K562 (cell line): ENCODE results near the gene ANKRD13A. TPM values are rescaled to one million over a fixed set of nuclear protein-coding genes. Genes with fewer than 3 reads are reported as not detected.

Experiments used
- CBFA2T3 ChIP-seq: fragments of 450-650 bp; IDR thresholded peaks from 2 replicates; pipeline ENCODE4 v1.6.1; 2017
- ETS1 ChIP-seq: conservative IDR thresholded peaks from 2 replicates; pipeline ENCODE4 v1.6.1; 2011; ENCODE audit warnings: low read depth, mild to moderate bottlenecking, low read length; ENCODE audit not compliant: control insufficient read depth
- KDM2B ChIP-seq: fragments of 250-450 bp; sonication (Bioruptor Pico); IDR thresholded peaks from 2 replicates; pipeline ENCODE4 v1.8.0; 2021; ENCODE audit warnings: mild to moderate bottlenecking, moderate library complexity
- L3MBTL2 ChIP-seq: fragments of 450-650 bp; IDR thresholded peaks from 2 replicates; pipeline ENCODE4 v1.6.1; 2016; ENCODE audit warnings: mild to moderate bottlenecking, moderate library complexity
- NR1H2 ChIP-seq: sonication (generic); formaldehyde crosslinking; IDR thresholded peaks from 2 replicates; pipeline ENCODE4 v1.4.0; 2020; ENCODE audit warnings: mild to moderate bottlenecking, missing genetic modification reagents
- PCBP2 ChIP-seq: fragments of 200-400 bp; formaldehyde crosslinking; IDR thresholded peaks from 2 replicates; pipeline ENCODE4 v1.6.1; 2018; ENCODE audit warnings: low read length, low read depth, mild to moderate bottlenecking, moderate library complexity; ENCODE audit not compliant: poor library complexity, severe bottlenecking
- POLR2G ChIP-seq: fragments of 200-400 bp; formaldehyde crosslinking; IDR thresholded peaks from 2 replicates; pipeline ENCODE4 v1.6.1; 2017; ENCODE audit warnings: low read depth, mild to moderate bottlenecking, antibody characterized with exemption, low read length, moderate library complexity
- POU5F1 ChIP-seq: fragments of 150-350 bp; IDR thresholded peaks from 2 replicates; pipeline ENCODE4 v1.6.1; 2014; ENCODE audit warnings: borderline replicate concordance, low read length, low read depth, mild to moderate bottlenecking; ENCODE audit not compliant: partially characterized antibody
- RBM39 ChIP-seq: fragments of 200-400 bp; formaldehyde crosslinking; optimal IDR thresholded peaks from 2 replicates; pipeline ENCODE3; 2018; ENCODE audit warnings: low read depth, low read length
- ZNF124 ChIP-seq: sonication (generic); formaldehyde crosslinking; IDR thresholded peaks from 2 replicates; pipeline ENCODE4 v1.8.1; 2022; ENCODE audit warnings: missing genetic modification reagents
- ZNF224 ChIP-seq: sonication (generic); formaldehyde crosslinking; IDR thresholded peaks from 2 replicates; pipeline ENCODE4 v1.8.0; 2022; ENCODE audit warnings: mild to moderate bottlenecking, missing genetic modification reagents
- ZNF592 ChIP-seq: fragments of 450-650 bp; IDR thresholded peaks from 2 replicates; pipeline ENCODE4 v1.6.1; 2017; ENCODE audit warnings: antibody characterized with exemption, mild to moderate bottlenecking
- ZNF77 ChIP-seq: fragments of 250-450 bp; sonication (Bioruptor Pico); IDR thresholded peaks from 2 replicates; pipeline ENCODE4 v1.5.0; 2020
- polyA plus RNA-seq, 8 experiments: library from polyadenylated mRNA; depleted of rRNA in 4 of 8; stranded (reverse) in 5 of 8; unstranded in 3 of 8; fragments of >200 nt; fragmentation: Nextera tagmentation in 2 of 8; fragmentation: Illumina TruSeq in 1 of 8; extraction: Ambion mirVana in 2 of 8; extraction: Trizol in 1 of 8; gene quantifications; 2 replicates each; pipeline versions ENCODE4 v1.2.1 to v1.2.3, GENCODE V29; 2011 to 2014; ENCODE audit warnings: inconsistent platforms in 1 of 8, missing spikeins in 1 of 8
- total RNA-seq, 7 experiments: library from RNA; depleted of rRNA in 6 of 7; stranded (reverse); fragments of >200 nt in 6 of 7; fragmentation: Illumina TruSeq in 2 of 7; extraction: Trizol in 2 of 7; gene quantifications; 2 replicates each; pipeline versions ENCODE4 v1.2.1 to v1.2.3, GENCODE V29; 2011 to 2021; ENCODE audit warnings: low replicate concordance in 1 of 7
- TF ChIP-seq, protein P1 (sequence below): sonication (generic); formaldehyde crosslinking; IDR thresholded peaks from 2 replicates; pipeline ENCODE4 v1.8.0; 2023; ENCODE audit warnings: mild to moderate bottlenecking, missing genetic modification reagents

The ANKRD13A gene
- total and polyA plus RNA-seq, 9 of the 15 experiments (the other 6 are each of a cell fraction or from before 2014, with no cell fraction given) = 5.0 to 55.0 (median 41.5) TPM

GRCh38 chr12:110059651-110060000, 60.4 kb downstream of the ANKRD13A start (continued):
- TF ChIP-seq ETS1 = no peak
- TF ChIP-seq RBM39 = no peak
- TF ChIP-seq POU5F1 = no peak
- no peak for TF ChIP-seq ZNF77 (CRISPR knock-in tag)
- TF ChIP-seq NR1H2 (CRISPR knock-in tag) = no peak
- TF ChIP-seq, protein P1, sequence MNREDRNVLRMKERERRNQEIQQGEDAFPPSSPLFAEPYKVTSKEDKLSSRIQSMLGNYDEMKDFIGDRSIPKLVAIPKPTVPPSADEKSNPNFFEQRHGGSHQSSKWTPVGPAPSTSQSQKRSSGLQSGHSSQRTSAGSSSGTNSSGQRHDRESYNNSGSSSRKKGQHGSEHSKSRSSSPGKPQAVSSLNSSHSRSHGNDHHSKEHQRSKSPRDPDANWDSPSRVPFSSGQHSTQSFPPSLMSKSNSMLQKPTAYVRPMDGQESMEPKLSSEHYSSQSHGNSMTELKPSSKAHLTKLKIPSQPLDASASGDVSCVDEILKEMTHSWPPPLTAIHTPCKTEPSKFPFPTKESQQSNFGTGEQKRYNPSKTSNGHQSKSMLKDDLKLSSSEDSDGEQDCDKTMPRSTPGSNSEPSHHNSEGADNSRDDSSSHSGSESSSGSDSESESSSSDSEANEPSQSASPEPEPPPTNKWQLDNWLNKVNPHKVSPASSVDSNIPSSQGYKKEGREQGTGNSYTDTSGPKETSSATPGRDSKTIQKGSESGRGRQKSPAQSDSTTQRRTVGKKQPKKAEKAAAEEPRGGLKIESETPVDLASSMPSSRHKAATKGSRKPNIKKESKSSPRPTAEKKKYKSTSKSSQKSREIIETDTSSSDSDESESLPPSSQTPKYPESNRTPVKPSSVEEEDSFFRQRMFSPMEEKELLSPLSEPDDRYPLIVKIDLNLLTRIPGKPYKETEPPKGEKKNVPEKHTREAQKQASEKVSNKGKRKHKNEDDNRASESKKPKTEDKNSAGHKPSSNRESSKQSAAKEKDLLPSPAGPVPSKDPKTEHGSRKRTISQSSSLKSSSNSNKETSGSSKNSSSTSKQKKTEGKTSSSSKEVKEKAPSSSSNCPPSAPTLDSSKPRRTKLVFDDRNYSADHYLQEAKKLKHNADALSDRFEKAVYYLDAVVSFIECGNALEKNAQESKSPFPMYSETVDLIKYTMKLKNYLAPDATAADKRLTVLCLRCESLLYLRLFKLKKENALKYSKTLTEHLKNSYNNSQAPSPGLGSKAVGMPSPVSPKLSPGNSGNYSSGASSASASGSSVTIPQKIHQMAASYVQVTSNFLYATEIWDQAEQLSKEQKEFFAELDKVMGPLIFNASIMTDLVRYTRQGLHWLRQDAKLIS = no peak
- no peak for TF ChIP-seq ZNF224
- TF ChIP-seq KDM2B = no peak
- TF ChIP-seq PCBP2 = no peak
- TF ChIP-seq CBFA2T3 = no peak
- peak; percentile 71 for TF ChIP-seq ZNF592
- TF ChIP-seq ZNF124 (CRISPR knock-in tag) = no peak
- no peak for TF ChIP-seq POLR2G
- peak; percentile 65 for TF ChIP-seq L3MBTL2
